Neural crest cell (in vitro differentiated cells): ENCODE measurements around the gene FOXR1. TPM values are rescaled to one million over a fixed set of nuclear protein-coding genes. Genes with fewer than 3 reads are reported as not detected.

ENCODE experiments used
- DNase-seq: peaks from one replicate; pipeline ENCODE4 v3.0.0; 2021; ENCODE audit warnings: low read depth, mixed read lengths, low spot score
- H3K27ac Mint-ChIP-seq: one replicate; pipeline ENCODE4 v1.8.0; 2021; ENCODE audit warnings: mild to moderate bottlenecking, mixed read lengths; ENCODE audit not compliant: unreplicated experiment
- H3K27me3 Mint-ChIP-seq: 2 replicates; pipeline ENCODE4 v1.8.0; 2021; ENCODE audit warnings: low read depth, mild to moderate bottlenecking, mixed read lengths
- H3K36me3 Mint-ChIP-seq: 2 replicates; pipeline ENCODE4 v1.8.0; 2021; ENCODE audit warnings: low read depth, mild to moderate bottlenecking, mixed read lengths
- H3K4me1 Mint-ChIP-seq: 2 replicates; pipeline ENCODE4 v1.8.0; 2021; ENCODE audit warnings: mixed read lengths
- H3K4me3 Mint-ChIP-seq: one replicate; pipeline ENCODE4 v1.8.0; 2021; ENCODE audit warnings: mild to moderate bottlenecking, mixed read lengths
- H3K9me3 Mint-ChIP-seq: 2 replicates; pipeline ENCODE4 v1.8.0; 2021; ENCODE audit warnings: mixed read lengths
- CTCF ChIP-seq: fragments of 200-600 bp; sonication (generic); conservative IDR thresholded peaks from 2 replicates; pipeline ENCODE4 v1.5.0; 2021; ENCODE audit warnings: antibody characterized with exemption, mild to moderate bottlenecking
- total RNA-seq: library from RNA; stranded (reverse); gene quantifications from 2 replicates; pipeline ENCODE4 v1.2.1, GENCODE V29; 2021

The FOXR1 gene
- total RNA-seq, 1 donor from 2014 or later: not detected

- no peaks in the 10 kb centered on the region for H3K27me3 Mint-ChIP-seq
- H3K9me3 Mint-ChIP-seq: no peaks in the 10 kb centered on the region
- DNase-seq: no peak
- no peak overlapping the region for H3K4me3 Mint-ChIP-seq
- no peaks in the 10 kb centered on the region for H3K36me3 Mint-ChIP-seq
- no peak for TF ChIP-seq CTCF
- H3K4me1 Mint-ChIP-seq: peaks cover 21% of the 10 kb centered on the region
- H3K27ac Mint-ChIP-seq: peak overlapping the region; percentile 75
Observed at GRCh38 chr11:118938491-118939403, 32.8 kb upstream of the FOXR1 start.

- no peak for TF ChIP-seq CTCF
- Mint-ChIP-seq H3K27ac (peak overlapping the region; percentile 75), H3K36me3 (no peaks in the 10 kb centered on the region), H3K9me3 (no peaks in the 10 kb centered on the region), H3K4me3 (no peak overlapping the region), H3K27me3 (no peaks in the 10 kb centered on the region), H3K4me1 (peaks cover 21% of the 10 kb centered on the region)
- DNase-seq: no peak
Observed at GRCh38 chr11:118939404-118939915, 32.1 kb upstream of the FOXR1 start.

GRCh38 chr11:118939953-118940598 lies 31.5 kb upstream of the FOXR1 start:
- H3K4me1 Mint-ChIP-seq: peaks cover 21% of the 10 kb centered on the region
- no peak for TF ChIP-seq CTCF
- H3K4me3 Mint-ChIP-seq: no peak overlapping the region
- no peaks in the 10 kb centered on the region for H3K27me3 Mint-ChIP-seq
- no peak for DNase-seq
- H3K27ac Mint-ChIP-seq: peak overlapping the region; percentile 57
- no peaks in the 10 kb centered on the region for H3K36me3 Mint-ChIP-seq
- H3K9me3 Mint-ChIP-seq: no peaks in the 10 kb centered on the region

DNA sequence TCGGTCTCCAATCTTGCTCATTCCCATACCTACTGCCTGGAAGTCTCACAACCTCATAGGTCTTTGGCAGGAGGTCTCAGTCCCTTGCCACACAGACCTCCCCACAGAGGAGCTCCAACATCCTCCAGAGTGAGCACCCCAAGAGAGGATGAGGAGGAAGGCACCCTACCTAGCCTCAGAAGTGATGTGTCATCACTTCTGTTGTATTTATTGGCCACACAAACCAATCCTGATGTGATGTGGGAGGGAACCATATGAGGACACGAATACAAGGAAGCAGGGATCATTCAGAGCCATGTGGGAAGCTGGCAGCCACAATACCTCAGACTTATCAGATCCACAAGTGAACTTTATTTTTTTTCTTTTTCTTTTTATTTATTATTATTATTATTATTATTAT lies 24.5 kb upstream of the FOXR1 start:
- Mint-ChIP-seq H3K9me3 (no peaks in the 10 kb centered on the region), H3K27me3 (peaks cover 25% of the 10 kb centered on the region), H3K4me3 (no peak overlapping the region), H3K4me1 (no peaks in the 10 kb centered on the region), H3K27ac (no peak overlapping the region), H3K36me3 (no peaks in the 10 kb centered on the region)
- no peak for TF ChIP-seq CTCF
- no peak for DNase-seq

DNA sequence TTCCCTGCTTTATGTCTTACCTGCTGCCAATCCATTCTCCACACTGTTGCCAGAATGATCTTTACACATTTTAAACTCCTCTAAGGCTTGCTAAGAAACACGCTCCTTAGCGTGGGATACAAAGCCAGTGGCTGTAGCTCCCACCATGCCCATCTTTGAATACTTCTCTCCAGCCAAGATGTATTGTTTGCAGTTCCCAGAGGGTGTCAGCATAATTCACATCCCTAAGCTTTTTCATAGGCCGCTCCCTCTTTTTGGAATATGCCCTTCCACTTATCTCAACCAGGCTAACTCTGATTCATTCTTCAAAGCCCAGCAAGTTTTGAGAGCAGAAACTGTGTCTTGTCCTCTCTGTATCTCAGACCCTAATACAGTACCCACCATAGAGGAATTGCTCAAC lies 23.6 kb upstream of the FOXR1 start:
- Mint-ChIP-seq H3K27ac (no peak overlapping the region), H3K4me3 (no peak overlapping the region)

More for the DNA sequence above, 23.6 kb upstream of the FOXR1 start:
- Mint-ChIP-seq H3K9me3 (no peaks in the 10 kb centered on the region), H3K36me3 (no peaks in the 10 kb centered on the region), H3K4me1 (peaks cover 2% of the 10 kb centered on the region), H3K27me3 (peaks cover 31% of the 10 kb centered on the region)
- no peak for TF ChIP-seq CTCF
- no peak for DNase-seq
